ENCODE measurements around the gene WDFY3.

WDFY3 gene

GRCh38 chr4:84957514-84958420 lies 8.7 kb downstream of the WDFY3 start:
- H3K27me3 ChIP-seq (ENCODE audit: insufficient read depth, low read length) = no peaks in the 10 kb centered on the region
- no peak overlapping the region for H3K4me3 ChIP-seq (ENCODE audit: low read depth, low read length, poor library complexity, severe bottlenecking)
- H3K9me3 ChIP-seq (ENCODE audit: low read length) = no peaks in the 10 kb centered on the region
- H3K27ac ChIP-seq (ENCODE audit: low read depth, low read length, poor library complexity, severe bottlenecking) = no peak overlapping the region
- H4K20me1 ChIP-seq (ENCODE audit: insufficient read depth, low read length) = no peaks in the 10 kb centered on the region
- no peak overlapping the region for H3K4me2 ChIP-seq (ENCODE audit: low read length)
- H3K36me3 ChIP-seq (ENCODE audit: insufficient read depth, low read length) = no peaks in the 10 kb centered on the region
- no peaks in the 10 kb centered on the region for H3K79me2 ChIP-seq (ENCODE audit: insufficient read depth, low read length)
- no peaks in the 10 kb centered on the region for H3K4me1 ChIP-seq (ENCODE audit: insufficient read depth, low read length, severe bottlenecking)
- H3K9me2 ChIP-seq (ENCODE audit: low read depth, low read length) = no peaks in the 10 kb centered on the region
- no peak overlapping the region for H3K9ac ChIP-seq (ENCODE audit: low read length)
- no peaks in the 10 kb centered on the region for H3F3A ChIP-seq (ENCODE audit: insufficient read depth, low read length)
- H2AFZ ChIP-seq (ENCODE audit: low read length) = no peak overlapping the region
- no peak for TF ChIP-seq EZH2 (IDR thresholded peaks at IDR 0.05; ENCODE audit: borderline replicate concordance, low read length)
- TF ChIP-seq CTCF (IDR thresholded peaks at IDR 0.05; ENCODE audit: low read length) = no peak

GRCh38 chr4:84956014-84956413 lies 10.5 kb downstream of the WDFY3 start:
- Histone ChIP-seq H3K27me3 (ENCODE audit: insufficient read depth, low read length) (no peaks in the 10 kb centered on the region), H4K20me1 (ENCODE audit: insufficient read depth, low read length) (no peaks in the 10 kb centered on the region), H3F3A (ENCODE audit: insufficient read depth, low read length) (no peaks in the 10 kb centered on the region), H3K27ac (ENCODE audit: low read depth, low read length, poor library complexity, severe bottlenecking) (no peak overlapping the region), H3K4me2 (ENCODE audit: low read length) (no peak overlapping the region), H3K79me2 (ENCODE audit: insufficient read depth, low read length) (no peaks in the 10 kb centered on the region), H3K9me2 (ENCODE audit: low read depth, low read length) (no peaks in the 10 kb centered on the region), H2AFZ (ENCODE audit: low read length) (no peak overlapping the region), H3K9ac (ENCODE audit: low read length) (no peak overlapping the region), H3K4me3 (ENCODE audit: low read depth, low read length, poor library complexity, severe bottlenecking) (no peak overlapping the region), H3K9me3 (ENCODE audit: low read length) (no peaks in the 10 kb centered on the region), H3K36me3 (ENCODE audit: insufficient read depth, low read length) (no peaks in the 10 kb centered on the region), H3K4me1 (ENCODE audit: insufficient read depth, low read length, severe bottlenecking) (no peaks in the 10 kb centered on the region)
- no peak for TF ChIP-seq EZH2 (IDR thresholded peaks at IDR 0.05; ENCODE audit: borderline replicate concordance, low read length)
- TF ChIP-seq CTCF (IDR thresholded peaks at IDR 0.05; ENCODE audit: low read length) = no peak

GRCh38 chr4:84954982-84955567 lies 11.4 kb downstream of the WDFY3 start:
- H3K9ac ChIP-seq (ENCODE audit: low read length) = no peak overlapping the region
- H3K79me2 ChIP-seq (ENCODE audit: insufficient read depth, low read length) = no peaks in the 10 kb centered on the region
- no peaks in the 10 kb centered on the region for H4K20me1 ChIP-seq (ENCODE audit: insufficient read depth, low read length)
- H3F3A ChIP-seq (ENCODE audit: insufficient read depth, low read length) = no peaks in the 10 kb centered on the region
- no peaks in the 10 kb centered on the region for H3K27me3 ChIP-seq (ENCODE audit: insufficient read depth, low read length)
- no peaks in the 10 kb centered on the region for H3K9me2 ChIP-seq (ENCODE audit: low read depth, low read length)
- no peaks in the 10 kb centered on the region for H3K9me3 ChIP-seq (ENCODE audit: low read length)
- no peaks in the 10 kb centered on the region for H3K36me3 ChIP-seq (ENCODE audit: insufficient read depth, low read length)
- no peak overlapping the region for H3K4me3 ChIP-seq (ENCODE audit: low read depth, low read length, poor library complexity, severe bottlenecking)
- H3K4me1 ChIP-seq (ENCODE audit: insufficient read depth, low read length, severe bottlenecking) = no peaks in the 10 kb centered on the region
- no peak overlapping the region for H2AFZ ChIP-seq (ENCODE audit: low read length)
- TF ChIP-seq EZH2 (IDR thresholded peaks at IDR 0.05; ENCODE audit: borderline replicate concordance, low read length) = no peak
- no peak for TF ChIP-seq CTCF (IDR thresholded peaks at IDR 0.05; ENCODE audit: low read length)
- H3K27ac ChIP-seq (ENCODE audit: low read depth, low read length, poor library complexity, severe bottlenecking) = no peak overlapping the region
- no peak overlapping the region for H3K4me2 ChIP-seq (ENCODE audit: low read length)
